H1 (cell line): Measurements from ENCODE around the gene PEX26. TPM values are rescaled to one million over a fixed set of nuclear protein-coding genes. Genes with fewer than 3 reads are reported as not detected.

Experiments used
- TBP ChIP-seq: IDR thresholded peaks from 2 replicates; pipeline ENCODE4 v1.6.1; 2011; ENCODE audit warnings: low read depth, low read length, improper control_type of control experiment
- polyA plus RNA-seq, 7 experiments: library from polyadenylated mRNA; depleted of rRNA in 3 of 7; stranded (reverse) in 5 of 7; unstranded in 2 of 7; fragments of >200 nt in 5 of 7; fragments of 200-250 nt in 2 of 7; gene quantifications; 1 replicate in 5 of 7; 2 replicates in 1 of 7; 4 replicates in 1 of 7; pipeline versions ENCODE4 v1.2.1 to v1.2.3, GENCODE V29; 2011 to 2013; ENCODE audit warnings: missing spikeins in 2 of 7, mixed read lengths in 2 of 7
- total RNA-seq: library from RNA; stranded (reverse); fragmentation: NEBNext Ultra II Directional; extraction: Animal tissue kit (Norgen Biotek cat#: 25700); gene quantifications from 2 replicates; pipeline ENCODE4 v1.2.1, GENCODE V29; 2021

Gene PEX26
- total and polyA plus RNA-seq, 2 of the 8 experiments (the other 6 are each of a cell fraction or from before 2014, with no cell fraction given): 33.1 to 49.0 TPM

DNA sequence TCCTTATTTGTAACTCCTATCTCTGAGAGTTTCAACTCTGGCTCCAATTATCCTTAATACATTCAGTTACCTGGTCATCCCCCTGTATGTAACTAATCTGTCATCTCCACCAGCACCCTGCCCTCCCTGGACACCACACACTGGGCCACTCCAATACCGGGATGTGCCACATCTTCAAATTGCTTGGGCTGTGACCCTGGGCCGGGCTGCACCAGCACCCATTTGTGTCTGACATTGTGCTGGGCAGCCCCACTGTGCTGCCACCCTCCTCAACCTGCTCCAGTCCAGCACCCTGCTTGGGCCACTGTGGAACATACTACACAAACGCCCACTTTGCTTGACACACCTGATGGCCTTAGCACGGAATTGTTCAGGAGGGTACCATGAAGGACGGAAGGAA is 70.0 kb downstream of the PEX26 start (continued):
- TF ChIP-seq TBP: no peak
